CD14-positive monocyte (primary cell): Measurements from ENCODE around the gene PELI2. TPM values are rescaled to one million over a fixed set of nuclear protein-coding genes. Genes with fewer than 3 reads are reported as not detected.

Source experiments
- DNase-seq, 3 donors: peaks; one replicate each; pipeline ENCODE4 v3.0.0-alpha.2; 2011 to 2022
- H2AFZ ChIP-seq: 2 replicates; pipeline ENCODE4 v1.6.0; 2012; ENCODE audit warnings: mild to moderate bottlenecking, low read depth, low read length, inconsistent platforms; ENCODE audit not compliant: insufficient read depth, poor library complexity, severe bottlenecking
- H3K27ac ChIP-seq, 2 donors: 1 replicate in 1 of 2; 2 replicates in 1 of 2; pipeline ENCODE4 v1.5.1; 2012 to 2013; ENCODE audit warnings: low read length in 2 of 2, control low read depth in 1 of 2, inconsistent platforms in 1 of 2, low read depth in 1 of 2, mild to moderate bottlenecking in 1 of 2
- H3K27me3 ChIP-seq, 2 donors: one replicate each; pipeline versions ENCODE4 v1.6.0 to v1.6.1; 2011 to 2013; ENCODE audit warnings: low read length in 2 of 2; ENCODE audit not compliant: control insufficient read depth in 2 of 2, insufficient read depth in 2 of 2
- H3K36me3 ChIP-seq, 2 donors: replicated peaks in 1 of 2; 1 replicate in 1 of 2; 2 replicates in 1 of 2; pipeline versions ENCODE4 v1.5.1 to v1.6.1; 2012 to 2013; ENCODE audit warnings: low read length in 2 of 2, control low read depth in 1 of 2, inconsistent platforms in 1 of 2, mild to moderate bottlenecking in 1 of 2; ENCODE audit not compliant: insufficient read depth in 2 of 2, control insufficient read depth in 1 of 2
- H3K4me1 ChIP-seq, 2 donors: 1 replicate in 1 of 2; 2 replicates in 1 of 2; pipeline versions ENCODE4 v1.5.1 to v1.6.1; 2012 to 2013; ENCODE audit warnings: low read length in 2 of 2, control low read depth in 1 of 2, inconsistent platforms in 1 of 2, mild to moderate bottlenecking in 1 of 2, moderate library complexity in 1 of 2; ENCODE audit not compliant: insufficient read depth in 2 of 2, control insufficient read depth in 1 of 2
- H3K4me2 ChIP-seq: replicated peaks from 2 replicates; pipeline ENCODE3; 2012; ENCODE audit warnings: low read length, moderate library complexity, mild to moderate bottlenecking; ENCODE audit not compliant: poor library complexity, severe bottlenecking; ENCODE audit errors: extremely low read depth
- H3K4me3 ChIP-seq, 3 experiments: fragments of 200-600 bp in 1 of 3; sonication (generic) in 1 of 3; replicated peaks in 1 of 3; 1 replicate in 2 of 3; 2 replicates in 1 of 3; pipeline ENCODE4 v1.5.1; 2011 to 2013; ENCODE audit warnings: low read length in 3 of 3, mild to moderate bottlenecking in 3 of 3, control low read depth in 2 of 3, low read depth in 2 of 3, inconsistent platforms in 1 of 3, moderate library complexity in 1 of 3
- H3K79me2 ChIP-seq: 2 replicates; pipeline ENCODE4 v1.6.0; 2012; ENCODE audit warnings: mild to moderate bottlenecking, control low read depth, inconsistent platforms, low read length, moderate library complexity; ENCODE audit not compliant: insufficient read depth
- H3K9ac ChIP-seq: 2 replicates; pipeline ENCODE4 v1.6.0; 2017; ENCODE audit warnings: low read length, mild to moderate bottlenecking; ENCODE audit not compliant: insufficient read depth, poor library complexity, severe bottlenecking
- H3K9me3 ChIP-seq, 2 donors: replicated peaks in 1 of 2; 1 replicate in 1 of 2; 2 replicates in 1 of 2; pipeline versions ENCODE4 v1.5.1 to v1.6.1; 2012 to 2013; ENCODE audit warnings: low read length in 2 of 2, control low read depth in 1 of 2; ENCODE audit not compliant: control insufficient read depth in 1 of 2, insufficient read depth in 1 of 2
- H4K20me1 ChIP-seq: 2 replicates; pipeline ENCODE4 v1.6.0; 2012; ENCODE audit warnings: mild to moderate bottlenecking, low read length, control low read depth, moderate library complexity; ENCODE audit not compliant: insufficient read depth
- H3K27ac Mint-ChIP-seq, 7 donors: one replicate each; pipeline ENCODE4 v1.8.0; 2020; ENCODE audit warnings: mild to moderate bottlenecking in 7 of 7, mixed read lengths in 7 of 7, moderate library complexity in 6 of 7, inconsistent platforms in 2 of 7
- H3K27me3 Mint-ChIP-seq, 3 donors: one replicate each; pipeline ENCODE4 v1.8.0; 2021 to 2022; ENCODE audit warnings: low read depth in 3 of 3, mild to moderate bottlenecking in 3 of 3, mixed read lengths in 3 of 3, moderate library complexity in 3 of 3, inconsistent platforms in 1 of 3
- H3K36me3 Mint-ChIP-seq, 2 donors: one replicate each; pipeline ENCODE4 v1.8.0; 2020; ENCODE audit warnings: mixed read lengths in 2 of 2, inconsistent platforms in 1 of 2, mild to moderate bottlenecking in 1 of 2
- H3K4me1 Mint-ChIP-seq: one replicate; pipeline ENCODE4 v1.8.0; 2020; ENCODE audit warnings: mild to moderate bottlenecking, mixed read lengths
- H3K4me3 Mint-ChIP-seq, 2 donors: one replicate each; pipeline ENCODE4 v1.8.0; 2020; ENCODE audit warnings: mild to moderate bottlenecking in 2 of 2, mixed read lengths in 2 of 2, moderate library complexity in 1 of 2
- H3K9me3 Mint-ChIP-seq, 7 donors: one replicate each; pipeline ENCODE4 v1.8.0; 2020 to 2022; ENCODE audit warnings: mixed read lengths in 7 of 7, mild to moderate bottlenecking in 6 of 7, moderate library complexity in 6 of 7, inconsistent platforms in 2 of 7
- CTCF ChIP-seq: fragments of 200-600 bp; IDR thresholded peaks from one replicate; pipeline ENCODE4 v1.8.0; 2022; ENCODE audit warnings: antibody characterized with exemption, mild to moderate bottlenecking
- WGBS: methylation state at CpG from one replicate; pipeline ENCODE4 v1.1.5; 2013; ENCODE audit warnings: missing lambda C conversion rate; ENCODE audit not compliant: insufficient coverage; 5-methylcytosine and 5-hydroxymethylcytosine counted together
- intact Hi-C, 2 donors: fragments of 100-400 bp; cut with micrococcal nuclease; formaldehyde crosslinking; loops; one replicate each; pipeline versions ENCODE4 v1.15.0 to v1.15.1; 2023
- polyA plus RNA-seq, 3 donors: library from polyadenylated mRNA; depleted of rRNA in 1 of 3; unstranded in 2 of 3; stranded (reverse) in 1 of 3; fragments of 300-500 nt in 2 of 3; fragments of >200 nt in 1 of 3; fragmentation: Illumina TruSeq in 2 of 3; gene quantifications; 1 replicate in 2 of 3; 2 replicates in 1 of 3; pipeline ENCODE4 v1.2.3, GENCODE V29; 2012 to 2021

The PELI2 gene
- polyA plus RNA-seq, 3 donors = 10.1 to 35.8 (median 12.5) TPM

GRCh38 chr14:56085471-56085870 lies 32.7 kb upstream of the PELI2 start:
- Histone ChIP-seq H4K20me1 (no peaks in the 10 kb centered on the region), H3K9me3 (no peaks in the 10 kb centered on the region), H3K4me2 (no peak overlapping the region), H2AFZ (no peak overlapping the region), H3K27ac (no peak overlapping the region), H3K4me3 (no peak overlapping the region), H3K9ac (no peak overlapping the region), H3K27me3 (no peaks in the 10 kb centered on the region), H3K4me1 (peaks cover 0 to 7% of the 10 kb centered on the region in 2 donors), H3K79me2 (no peaks in the 10 kb centered on the region), H3K36me3 (no peaks in the 10 kb centered on the region)
- TF ChIP-seq CTCF = no peak
- Mint-ChIP-seq H3K9me3 (no peaks in the 10 kb centered on the region), H3K4me3 (no peak overlapping the region), H3K4me1 (peaks cover 10% of the 10 kb centered on the region), H3K27ac (no peak overlapping the region), H3K36me3 (peaks cover 0 to 4% of the 10 kb centered on the region in 2 donors), H3K27me3 (peaks cover 0 to 2% (median 1%) of the 10 kb centered on the region in 3 donors)
- 94% methylated on average over 4 of the region's 4 CpGs for WGBS
- no peak for DNase-seq
- intact Hi-C loops = loop anchor here in 1 of 2 donors (5.0 kb wide), 1 partner anchor 37 kb away; no protein-coding TSS in a partner anchor

DNA sequence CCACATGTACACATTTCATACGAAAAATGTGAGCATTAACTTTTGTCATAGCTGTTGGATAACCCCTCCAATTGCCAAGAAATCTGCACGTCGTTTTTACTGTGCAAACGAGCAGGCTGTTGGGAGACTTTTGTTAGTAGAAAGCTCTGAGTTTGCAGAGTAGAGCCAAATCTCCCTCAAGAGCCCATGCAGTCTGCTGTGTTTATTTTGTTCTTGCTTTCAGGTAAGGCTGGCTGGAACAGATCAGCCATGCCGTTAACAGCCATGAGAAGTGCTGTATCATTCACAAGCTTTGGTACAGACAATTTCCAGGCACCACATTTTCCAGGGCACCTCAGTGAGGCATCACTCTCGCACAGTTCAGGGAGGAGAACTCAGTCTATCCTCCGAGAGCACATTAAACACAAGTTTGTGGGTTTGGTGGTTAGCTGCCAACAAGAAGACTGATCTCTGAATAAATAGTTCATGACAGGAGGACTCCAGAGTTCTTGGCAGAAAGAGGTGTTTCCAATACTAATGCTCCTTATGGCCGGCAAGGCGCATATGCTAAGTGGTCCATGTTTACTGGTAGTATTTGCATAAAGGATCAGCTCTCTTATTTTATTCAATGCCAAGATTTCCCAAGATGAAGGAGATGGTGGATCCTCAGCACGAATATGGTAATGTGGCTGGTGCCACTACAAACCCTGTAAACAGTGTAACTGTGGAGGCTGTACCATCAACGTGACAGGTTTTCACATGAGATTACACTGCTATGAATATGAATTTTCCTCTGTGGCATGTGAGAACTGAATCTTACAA lies 30.3 kb upstream of the PELI2 start:
- Mint-ChIP-seq H3K36me3 (peaks cover 0 to 4% of the 10 kb centered on the region in 2 donors), H3K4me3 (no peak overlapping the region)
- WGBS = 94% methylated on average over 3 of the region's 11 CpGs

More for the DNA sequence above, 30.3 kb upstream of the PELI2 start:
- no peak for DNase-seq
- Histone ChIP-seq H3K4me2 (no peak overlapping the region), H3K79me2 (no peaks in the 10 kb centered on the region), H3K27ac (no peak overlapping the region), H3K36me3 (no peaks in the 10 kb centered on the region), H3K9me3 (no peaks in the 10 kb centered on the region), H2AFZ (no peak overlapping the region), H3K4me3 (no peak overlapping the region), H3K4me1 (peaks cover 16 to 22% of the 10 kb centered on the region in 2 donors), H3K27me3 (no peaks in the 10 kb centered on the region), H3K9ac (no peak overlapping the region), H4K20me1 (no peaks in the 10 kb centered on the region)
- Mint-ChIP-seq H3K27ac (no peak overlapping the region), H3K4me1 (peaks cover 25% of the 10 kb centered on the region), H3K9me3 (no peaks in the 10 kb centered on the region), H3K27me3 (peaks cover 0 to 2% (median 1%) of the 10 kb centered on the region in 3 donors)
- TF ChIP-seq CTCF = no peak
- intact Hi-C loops = loop anchor here in 1 of 2 donors (5.0 kb wide), 1 partner anchor 34 kb away; no protein-coding TSS in a partner anchor
